Activated CD4-positive, alpha-beta T cell treated with anti-CD3 and anti-CD28 coated beads, Interleukin-2, amount 50 U/mL, for 24 hours (primary cell): ENCODE measurements around the gene FCHO1.
"Not testable (repeated sequence)": the region's sequence is repeated elsewhere in the genome, so short reads cannot be mapped to it uniquely, and the experiment has no call there.

Experiments used
- DNase-seq, 2 donors: peaks; one replicate each; pipeline ENCODE4 v3.0.0-alpha.2; 2020; ENCODE audit warnings: low read depth in 1 of 2, low spot score in 1 of 2

The FCHO1 gene

DNA sequence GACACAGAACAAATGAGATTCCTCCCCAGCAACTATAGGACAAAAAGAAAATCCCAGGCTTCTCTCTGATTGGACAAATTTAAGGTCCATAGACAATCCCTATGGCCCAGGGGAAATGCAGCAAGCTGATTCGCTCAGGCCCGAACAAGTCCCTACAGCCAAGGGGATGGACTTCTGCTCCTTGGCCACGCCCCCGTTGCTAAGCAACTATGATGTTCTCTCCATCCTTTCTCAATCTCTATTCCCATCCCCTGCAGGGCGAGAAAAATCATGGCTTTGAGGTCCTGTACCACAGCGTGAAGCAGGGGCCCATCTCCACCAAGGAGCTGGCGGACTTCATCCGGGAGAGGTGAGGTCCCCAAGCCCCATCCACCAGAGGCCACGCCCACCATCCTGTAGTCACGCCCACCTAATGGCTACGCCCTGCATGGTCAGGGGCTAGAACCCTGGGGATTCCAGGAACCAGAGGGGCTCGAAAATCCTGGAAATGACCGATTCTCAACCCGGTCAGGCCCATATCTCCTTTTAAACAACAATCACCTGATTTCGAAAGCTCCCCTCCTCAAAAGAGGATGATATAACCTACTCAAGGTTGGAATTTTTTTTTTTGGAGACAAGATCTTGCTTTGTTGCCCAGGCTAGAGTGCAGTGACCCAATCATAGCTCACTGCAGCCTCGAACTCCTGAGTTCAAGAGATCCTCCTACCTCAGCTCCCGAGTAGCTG lies 11.4 kb downstream of the FCHO1 start:
- no peak for DNase-seq

DNA sequence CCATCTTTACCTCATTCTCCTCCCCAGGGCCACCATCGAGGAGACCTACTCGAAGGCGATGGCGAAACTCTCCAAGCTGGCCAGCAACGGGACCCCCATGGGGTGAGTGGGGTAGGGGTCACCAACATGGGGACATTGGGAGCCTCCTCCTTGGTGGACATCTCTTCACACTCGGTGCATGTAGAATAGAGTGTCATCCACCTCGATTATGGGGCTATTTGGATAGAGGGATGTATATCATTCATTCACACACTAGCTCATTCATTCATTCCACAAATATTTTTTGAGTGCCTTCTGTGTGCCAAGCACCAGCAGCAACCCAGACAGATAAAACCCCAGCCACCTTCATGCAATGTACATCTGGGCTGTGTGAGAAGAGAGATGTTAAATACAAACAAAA lies 13.1 kb downstream of the FCHO1 start:
- DNase-seq: no peak

DNA sequence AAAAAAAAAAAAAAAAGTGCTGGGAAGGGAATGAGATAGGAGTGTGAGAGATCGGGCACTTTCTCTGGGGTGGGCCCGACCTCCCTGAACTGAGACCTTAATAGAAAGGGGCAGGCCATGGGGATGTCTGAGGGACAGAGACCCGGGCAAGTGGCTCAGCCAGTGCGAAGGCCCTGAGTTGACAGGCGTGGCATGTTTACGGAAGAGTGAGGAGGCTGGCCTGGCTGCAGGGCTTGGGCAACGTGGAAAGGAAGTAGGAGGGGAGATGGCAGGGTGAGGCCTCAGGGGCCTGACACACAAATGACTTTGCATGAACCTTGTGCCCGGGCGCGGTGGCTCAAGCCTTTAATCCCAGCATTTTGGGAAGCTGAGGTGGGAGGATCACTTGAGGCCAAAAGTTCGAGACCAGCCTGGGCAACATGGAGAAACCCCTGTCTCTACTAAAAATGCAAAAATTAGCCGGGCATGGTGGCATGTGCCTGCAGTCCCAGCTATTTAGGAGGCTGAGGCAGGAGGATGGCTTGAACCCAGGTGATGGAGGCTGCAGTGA lies 13.9 kb downstream of the FCHO1 start:
- DNase-seq: no peak

DNA sequence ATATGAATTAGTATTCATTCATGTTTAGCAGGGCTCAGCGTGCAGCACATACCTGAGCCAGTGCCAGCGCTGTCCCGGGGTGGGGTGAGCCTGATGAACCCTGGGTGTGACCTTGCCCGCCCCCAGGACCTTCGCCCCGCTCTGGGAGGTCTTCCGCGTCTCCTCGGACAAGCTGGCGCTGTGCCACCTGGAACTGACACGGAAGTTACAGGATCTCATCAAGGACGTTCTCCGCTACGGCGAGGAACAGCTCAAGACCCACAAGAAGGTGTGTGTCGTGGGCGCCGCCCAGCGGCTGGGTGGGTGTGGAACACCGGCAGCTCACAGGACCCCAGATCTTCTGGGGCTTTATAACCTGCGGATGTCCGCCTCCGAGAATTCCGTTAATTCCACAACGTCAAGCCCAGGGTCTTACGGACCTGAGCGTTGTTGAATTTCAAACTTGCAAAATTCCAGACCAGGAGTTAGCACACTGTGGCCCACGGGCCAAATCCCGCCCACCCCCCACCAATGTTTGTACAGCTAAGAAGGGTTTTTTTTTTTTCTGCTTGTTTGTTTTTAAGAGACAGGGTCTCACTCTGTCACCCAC lies 15.4 kb downstream of the FCHO1 start:
- no peak for DNase-seq

DNA sequence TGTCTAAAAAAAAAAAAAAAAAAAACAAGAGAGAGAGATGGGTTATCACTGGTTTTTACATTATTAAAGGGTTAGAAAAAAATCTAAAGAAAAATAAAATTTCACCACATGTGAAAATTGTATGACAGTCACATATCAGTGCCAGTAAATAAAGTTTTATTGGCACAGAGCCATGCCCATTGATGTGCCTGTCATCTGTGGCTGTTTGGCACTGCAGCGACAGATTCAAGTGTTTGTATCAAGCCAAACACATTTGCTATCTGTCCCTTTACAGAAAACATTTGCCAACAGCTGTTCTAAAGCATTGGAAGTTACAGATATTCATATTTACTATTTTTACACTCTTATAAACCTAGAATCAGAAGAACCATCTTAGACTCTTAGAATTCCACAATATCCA lies 16.3 kb downstream of the FCHO1 start:
- DNase-seq: no peak

GRCh38 chr19:17770613-17771012 lies 19.3 kb downstream of the FCHO1 start:
- no peak for DNase-seq

DNA sequence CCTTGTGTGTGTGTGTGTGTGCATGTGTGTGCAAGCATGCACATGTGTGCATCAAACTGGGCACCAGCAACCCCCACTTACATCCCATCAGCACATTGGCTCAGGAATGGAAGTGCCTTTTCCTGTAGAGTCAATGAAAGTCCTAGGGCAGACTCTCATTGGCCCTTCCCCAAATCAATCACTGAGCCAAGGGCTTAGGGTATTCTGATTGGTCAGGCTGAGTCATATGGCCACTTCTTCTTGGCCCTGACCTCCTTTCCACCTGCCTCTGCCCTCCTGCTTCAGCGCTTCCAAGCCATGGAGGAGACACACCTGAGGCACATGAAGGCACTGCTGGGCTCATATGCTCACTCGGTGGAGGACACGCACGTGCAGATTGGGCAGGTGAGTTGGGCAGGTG lies 20.9 kb downstream of the FCHO1 start:
- DNase-seq: no peak

DNA sequence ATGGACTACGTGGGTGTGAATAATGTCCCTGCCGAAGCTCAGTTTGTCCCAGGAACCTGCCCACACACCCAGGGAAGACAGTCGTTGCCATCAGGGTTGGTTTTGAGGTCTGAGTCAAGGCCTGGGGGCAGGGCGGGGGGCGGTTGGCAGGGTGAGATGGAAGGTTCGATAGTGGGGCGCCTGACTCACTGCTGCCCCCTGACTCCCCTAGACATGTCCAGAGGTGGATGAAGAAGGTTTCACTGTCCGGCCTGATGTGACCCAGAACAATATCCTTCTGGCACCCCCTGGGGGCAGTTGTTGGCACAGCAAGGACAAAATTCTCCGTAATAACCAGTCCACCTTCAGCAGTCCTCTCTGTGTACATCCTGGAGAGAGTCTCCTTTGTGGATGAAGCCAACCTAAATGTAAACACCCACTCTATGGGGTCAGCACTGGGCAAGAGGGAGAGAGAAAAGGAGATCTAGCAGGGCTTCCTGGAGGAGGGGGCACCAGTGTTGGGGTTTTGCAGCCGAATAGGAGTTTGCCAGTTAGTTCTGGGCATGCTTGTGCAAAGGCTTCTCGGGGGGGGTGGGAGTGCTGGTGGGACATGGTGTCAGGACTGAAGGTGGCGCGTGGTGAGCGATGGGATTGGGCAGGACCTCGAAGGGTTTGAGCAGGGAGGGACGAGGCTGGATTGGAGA lies 24.1 kb downstream of the FCHO1 start:
- DNase-seq: no peak

DNA sequence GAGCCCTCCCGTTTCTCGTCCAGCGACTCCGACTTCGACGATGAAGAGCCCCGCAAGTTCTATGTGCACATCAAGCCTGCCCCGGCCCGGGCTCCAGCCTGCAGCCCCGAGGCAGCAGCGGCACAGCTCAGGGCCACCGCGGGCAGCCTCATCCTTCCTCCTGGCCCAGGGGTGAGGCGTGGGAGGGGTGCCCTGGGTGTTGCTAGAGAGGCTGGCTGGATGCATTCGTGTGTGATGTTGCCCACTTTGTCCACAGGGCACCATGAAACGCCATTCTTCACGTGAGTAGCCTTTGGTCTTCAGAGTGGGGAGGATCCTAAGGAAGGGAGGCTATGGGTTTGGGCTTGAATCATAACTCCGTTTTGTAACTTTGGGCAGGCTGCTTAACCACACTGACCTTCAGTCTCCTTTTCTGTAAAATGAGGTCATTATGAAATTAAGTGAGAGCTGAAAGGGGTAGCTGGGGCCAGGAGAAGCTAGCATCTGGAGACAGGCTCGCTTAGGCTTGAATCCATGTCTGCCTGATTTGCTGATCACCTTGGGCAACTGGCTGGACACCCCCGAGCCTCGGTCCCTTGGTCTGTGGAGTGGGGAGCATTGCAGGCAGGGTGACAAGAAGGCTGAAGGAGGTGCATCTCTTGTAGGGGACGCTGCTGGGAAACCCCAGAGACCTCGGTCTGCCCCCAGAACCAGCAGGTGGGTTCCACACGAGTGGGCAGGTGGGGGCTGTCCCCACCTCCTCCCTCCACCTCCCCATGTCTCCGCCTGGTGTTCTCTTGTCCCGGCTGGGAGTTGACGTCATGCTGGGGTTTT lies 24.9 kb downstream of the FCHO1 start:
- DNase-seq: no peak

- not testable (repeated sequence) for DNase-seq
These were observed 26.6 kb downstream of the FCHO1 start for GRCh38 chr19:17777840-17778239.

GRCh38 chr19:17778251-17778967 lies 27.1 kb downstream of the FCHO1 start:
- DNase-seq: peak in 1 of 2 donors; percentile 33

GRCh38 chr19:17778968-17779929 lies 28.0 kb downstream of the FCHO1 start:
- DNase-seq: no peak

GRCh38 chr19:17780781-17781180 lies 29.5 kb downstream of the FCHO1 start:
- DNase-seq: no peak

DNA sequence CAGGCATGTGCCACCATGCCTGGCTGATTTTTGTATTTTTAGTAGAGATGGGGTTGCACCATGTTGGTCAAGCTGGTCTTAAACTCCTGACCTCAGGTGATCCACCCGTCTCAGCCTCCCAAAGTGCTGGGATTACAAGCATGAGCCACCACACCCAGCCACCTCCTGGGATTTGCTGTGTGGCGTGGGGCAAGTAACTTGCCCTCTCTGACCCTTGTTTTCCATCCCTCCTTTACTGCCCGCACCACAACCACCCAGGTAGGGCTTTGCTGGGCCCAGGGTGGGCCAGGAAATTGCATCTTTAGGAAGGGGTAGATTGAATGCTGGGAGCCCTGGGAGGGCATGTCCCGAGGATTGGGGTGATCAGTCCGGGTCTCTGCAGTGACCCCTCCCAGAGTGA lies 32.4 kb downstream of the FCHO1 start:
- not testable (repeated sequence) for DNase-seq

DNA sequence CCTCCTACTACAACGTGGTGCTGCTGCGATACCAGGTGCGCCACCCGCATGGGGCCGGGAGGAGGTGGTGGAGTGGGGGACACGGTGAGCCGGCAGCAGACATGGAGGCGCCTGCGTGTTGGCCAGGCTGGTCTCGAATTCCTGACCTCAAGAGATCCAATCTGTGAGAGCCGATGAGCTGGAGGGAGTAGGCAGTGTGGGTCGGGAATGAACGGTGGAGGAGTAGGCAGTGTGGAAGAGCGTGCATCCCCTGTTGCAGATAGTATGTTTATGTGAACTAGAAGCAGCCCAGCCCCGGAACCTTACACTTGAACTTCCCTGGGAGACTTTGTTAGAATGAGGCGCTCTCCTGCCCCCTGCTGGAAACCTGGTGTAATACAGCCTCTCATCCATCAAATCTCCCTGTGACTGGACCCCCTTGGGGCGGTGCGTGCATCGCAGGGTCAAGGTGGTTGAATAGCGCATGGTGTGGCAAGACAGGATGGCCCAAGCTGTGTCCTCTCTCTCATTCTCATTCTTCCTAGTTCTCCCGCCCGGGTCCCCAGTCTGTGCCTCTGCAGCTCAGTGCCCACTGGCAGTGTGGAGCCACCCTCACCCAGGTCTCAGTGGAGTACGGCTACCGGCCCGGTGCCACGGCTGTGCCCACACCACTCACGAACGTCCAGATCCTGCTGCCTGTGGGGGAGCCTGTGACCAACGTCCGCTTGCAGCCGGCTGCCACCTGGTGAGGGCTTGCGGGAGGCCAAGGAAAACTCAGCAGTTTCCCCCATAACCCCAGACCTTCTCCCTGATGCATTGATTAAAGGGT lies 33.1 kb downstream of the FCHO1 start:
- peak; percentile 58 to 69 for DNase-seq

DNA sequence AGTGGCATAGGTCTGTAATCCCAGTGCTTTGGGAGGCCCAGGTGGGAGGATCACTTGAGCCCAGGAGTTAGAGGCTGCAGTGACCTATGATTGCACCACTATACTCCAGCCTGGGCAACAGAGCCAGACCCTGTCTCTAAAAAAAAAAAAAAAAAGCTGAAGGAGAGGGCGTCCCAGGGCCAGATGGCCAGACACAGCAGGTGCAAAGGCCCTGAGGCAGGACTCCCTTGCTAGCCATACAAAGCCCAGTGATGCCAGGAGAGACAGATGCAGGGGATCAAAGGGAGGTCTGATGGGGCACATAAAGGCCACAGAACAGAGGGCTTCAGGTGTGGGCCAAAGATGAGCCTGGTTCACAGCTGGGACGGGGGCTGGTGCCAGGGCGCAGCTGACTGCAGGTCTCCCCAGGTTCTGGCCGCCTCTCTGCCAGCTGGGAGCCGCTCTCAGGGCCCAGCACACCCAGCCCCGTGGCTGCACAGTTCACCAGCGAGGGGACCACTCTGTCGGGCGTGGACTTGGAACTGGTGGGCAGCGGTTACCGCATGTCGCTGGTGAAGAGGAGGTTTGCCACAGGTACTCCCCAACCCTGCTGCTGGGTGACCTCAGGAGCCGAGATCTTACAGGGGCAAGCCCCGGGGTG lies 36.1 kb downstream of the FCHO1 start:
- DNase-seq: no peak

DNA sequence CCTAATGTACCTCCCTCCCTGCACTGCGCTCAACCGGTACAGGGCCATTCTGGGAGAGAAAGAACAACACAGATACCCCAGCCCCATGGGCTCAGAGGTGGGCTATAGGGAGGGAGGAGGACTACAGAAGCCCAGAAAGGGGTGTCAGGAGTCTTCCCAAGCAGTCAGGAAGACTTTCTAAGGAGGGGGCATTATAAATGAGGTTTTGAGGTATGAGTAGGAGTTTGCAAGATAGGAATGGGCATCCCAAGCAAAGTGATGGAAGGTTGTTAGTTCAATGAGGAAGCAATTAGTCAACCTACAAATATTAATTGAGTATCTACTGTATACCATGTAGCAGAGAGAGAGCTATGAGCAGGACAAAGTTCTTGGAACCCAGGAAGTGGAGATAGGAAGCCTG lies 37.4 kb downstream of the FCHO1 start:
- no peak for DNase-seq

DNA sequence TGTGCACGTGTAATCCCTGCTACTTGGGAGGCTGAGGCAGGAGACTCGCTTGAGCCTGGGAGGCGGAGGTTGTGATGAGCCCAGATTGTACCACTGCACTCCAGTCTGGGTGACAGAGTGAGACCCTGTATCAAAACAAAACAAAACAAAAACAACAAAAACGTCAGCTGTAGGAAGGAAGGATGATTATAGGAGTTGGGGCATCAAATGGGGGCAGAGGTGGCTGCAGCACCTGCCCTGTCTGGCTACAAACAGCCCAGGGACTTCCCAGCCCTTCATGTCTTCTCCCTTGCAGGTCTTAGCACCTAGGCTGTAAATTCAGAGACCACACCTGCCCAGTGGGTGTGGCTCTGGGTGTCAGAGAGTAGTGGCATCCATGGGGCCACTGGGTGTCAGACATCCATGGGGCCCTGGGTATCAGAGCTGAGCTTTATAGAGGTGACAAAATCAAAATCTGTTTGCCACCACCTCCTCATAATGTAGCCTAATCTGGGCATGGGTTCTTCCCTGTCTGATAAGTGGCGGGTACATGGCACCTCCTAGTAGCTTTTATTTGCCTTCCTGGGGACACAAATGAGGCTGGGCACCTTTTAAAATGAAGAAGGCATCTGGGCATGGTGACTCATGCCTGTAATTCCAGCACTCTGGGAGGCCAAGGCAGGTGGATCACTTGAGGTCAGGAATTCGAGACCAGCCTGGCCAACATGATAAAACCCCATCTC lies 38.9 kb downstream of the FCHO1 start:
- no peak for DNase-seq
